ENCODE measurements around the gene KDSR.

GRCh38 chr18:63306249-63306648 lies 60.8 kb downstream of the KDSR start:
- TF ChIP-seq EZH2 (IDR thresholded peaks at IDR 0.05; ENCODE audit: low read length, missing control alignments) = no peak
- no peak for TF ChIP-seq CTCF (conservative IDR thresholded peaks at IDR 0.05 in 1 of 2, IDR thresholded peaks at IDR 0.05 in 1 of 2; ENCODE audit: low read depth in 1 of 2, low read length in 2 of 2)

Data from fibroblast of lung (primary cell).